Hepatocyte (in vitro differentiated cells): ENCODE data around the gene MAGEF1. TPM values are rescaled to one million over a fixed set of nuclear protein-coding genes. Genes with fewer than 3 reads are reported as not detected.

Source experiments
- DNase-seq: peaks from one replicate; pipeline ENCODE4 v3.0.0-alpha.2; 2016; ENCODE audit warnings: low spot score
- H2AFZ ChIP-seq: fragments of 200-600 bp; sonication (generic); 2 replicates; pipeline ENCODE4 v1.6.0; 2016; ENCODE audit warnings: antibody characterized with exemption, mild to moderate bottlenecking
- H3K27ac ChIP-seq: fragments of 200-600 bp; sonication (generic); 2 replicates; pipeline ENCODE4 v1.5.1; 2016; ENCODE audit warnings: mild to moderate bottlenecking
- H3K27me3 ChIP-seq: fragments of 200-600 bp; sonication (generic); 2 replicates; pipeline ENCODE4 v1.6.1; 2016
- H3K36me3 ChIP-seq: fragments of 200-600 bp; sonication (generic); replicated peaks from 2 replicates; pipeline ENCODE4 v1.5.1; 2016; ENCODE audit warnings: low read depth; ENCODE audit not compliant: insufficient read depth
- H3K4me1 ChIP-seq: fragments of 200-600 bp; sonication (generic); 2 replicates; pipeline ENCODE4 v1.5.1; 2016; ENCODE audit warnings: mild to moderate bottlenecking, moderate library complexity; ENCODE audit not compliant: insufficient read depth
- H3K4me2 ChIP-seq: fragments of 200-600 bp; sonication (generic); 2 replicates; pipeline ENCODE4 v1.6.0; 2016
- H3K4me3 ChIP-seq: fragments of 200-600 bp; sonication (generic); 2 replicates; pipeline ENCODE4 v1.5.1; 2016; ENCODE audit warnings: mild to moderate bottlenecking
- H3K79me2 ChIP-seq: fragments of 200-600 bp; sonication (generic); 2 replicates; pipeline ENCODE4 v1.6.0; 2017; ENCODE audit warnings: mild to moderate bottlenecking
- H3K9me2 ChIP-seq: fragments of 200-600 bp; sonication (generic); replicated peaks from 2 replicates; pipeline ENCODE4 v1.6.0; 2017; ENCODE audit warnings: mild to moderate bottlenecking; ENCODE audit not compliant: insufficient read depth
- H3K9me3 ChIP-seq: fragments of 200-600 bp; sonication (generic); 2 replicates; pipeline ENCODE4 v1.5.1; 2016; ENCODE audit warnings: low read depth, mild to moderate bottlenecking
- H4K20me1 ChIP-seq: fragments of 200-600 bp; sonication (generic); 2 replicates; pipeline ENCODE4 v1.6.0; 2016; ENCODE audit warnings: mild to moderate bottlenecking; ENCODE audit not compliant: insufficient read depth, poor library complexity, severe bottlenecking
- EZH2 ChIP-seq: fragments of 200-600 bp; sonication (generic); IDR thresholded peaks from 2 replicates; pipeline ENCODE4 v1.6.1; 2016; ENCODE audit warnings: antibody characterized with exemption, mild to moderate bottlenecking, borderline replicate concordance
- EZH2phosphoT487 ChIP-seq: fragments of 200-600 bp; sonication (generic); IDR thresholded peaks from one replicate; pipeline ENCODE4 v1.6.1; 2018; ENCODE audit warnings: antibody characterized with exemption, mild to moderate bottlenecking, low read depth, moderate library complexity; ENCODE audit not compliant: unreplicated experiment, severe bottlenecking
- WGBS: methylation state at CpG from one replicate; pipeline ENCODE4 v1.1.6; 2016; ENCODE audit warnings: low lambda C conversion rate; ENCODE audit errors: missing lambda C conversion rate; 5-methylcytosine and 5-hydroxymethylcytosine counted together
- polyA plus RNA-seq: library from polyadenylated mRNA; unstranded; fragments of >200 nt; fragmentation: Nextera tagmentation; extraction: Ambion mirVana; gene quantifications from 2 replicates; pipeline ENCODE4 v1.2.1, GENCODE V29; 2016
- total RNA-seq: library from RNA; depleted of rRNA; stranded (reverse); fragments of >200 nt; gene quantifications from 2 replicates; pipeline ENCODE4 v1.2.3, GENCODE V29; 2014
- TF ChIP-seq, protein P1 (sequence below): fragments of 200-600 bp; sonication (generic); IDR thresholded peaks from 2 replicates; pipeline ENCODE4 v1.5.1; 2016; ENCODE audit warnings: antibody characterized with exemption, mild to moderate bottlenecking; ENCODE audit not compliant: poor library complexity

MAGEF1 gene
- total and polyA plus RNA-seq, 2 experiments from 2014 or later = 57.6 to 74.4 TPM

DNA sequence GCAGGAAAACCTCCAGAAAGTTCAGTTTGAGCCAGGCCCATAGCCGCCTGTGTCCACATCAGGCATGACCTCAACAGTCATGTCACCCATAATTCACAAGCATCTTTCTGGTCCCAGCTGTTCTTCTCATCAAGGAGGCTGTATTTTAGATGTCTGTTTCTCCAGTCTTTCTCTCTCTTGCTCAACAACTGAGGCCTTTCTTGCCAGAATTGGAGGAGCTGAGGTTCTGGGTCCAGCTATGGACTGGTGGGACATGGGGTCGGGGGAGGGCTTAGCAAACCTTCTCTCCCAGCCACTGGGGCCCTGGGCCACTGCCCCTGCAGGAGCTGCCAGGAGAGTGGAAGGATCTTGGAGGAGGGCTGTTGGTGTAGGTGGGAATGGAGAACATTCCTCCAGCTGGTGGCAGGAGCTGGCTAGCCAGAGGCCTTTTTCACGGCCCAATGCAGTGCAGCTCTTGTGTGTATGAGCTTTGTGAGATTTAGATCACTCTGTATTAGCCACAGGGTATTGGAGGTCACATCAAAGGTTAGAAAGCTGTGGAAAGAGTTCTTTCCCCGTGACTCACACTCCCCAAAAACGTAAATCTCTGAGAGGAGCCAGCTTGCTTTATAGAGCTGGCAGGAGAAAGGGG lies 23.5 kb downstream of the MAGEF1 start:
- Histone ChIP-seq H3K4me1 (peaks cover 66% of the 10 kb centered on the region), H2AFZ (no peak overlapping the region), H3K27ac (peak overlapping the region; percentile 78), H3K4me3 (no peak overlapping the region), H3K9me2 (no peaks in the 10 kb centered on the region), H3K4me2 (no peak overlapping the region), H3K36me3 (no peaks in the 10 kb centered on the region), H4K20me1 (no peaks in the 10 kb centered on the region), H3K79me2 (no peaks in the 10 kb centered on the region), H3K27me3 (no peaks in the 10 kb centered on the region), H3K9me3 (no peaks in the 10 kb centered on the region)
- DNase-seq = no peak
- TF ChIP-seq EZH2phosphoT487 = no peak
- TF ChIP-seq EZH2 = no peak
- TF ChIP-seq, protein P1, sequence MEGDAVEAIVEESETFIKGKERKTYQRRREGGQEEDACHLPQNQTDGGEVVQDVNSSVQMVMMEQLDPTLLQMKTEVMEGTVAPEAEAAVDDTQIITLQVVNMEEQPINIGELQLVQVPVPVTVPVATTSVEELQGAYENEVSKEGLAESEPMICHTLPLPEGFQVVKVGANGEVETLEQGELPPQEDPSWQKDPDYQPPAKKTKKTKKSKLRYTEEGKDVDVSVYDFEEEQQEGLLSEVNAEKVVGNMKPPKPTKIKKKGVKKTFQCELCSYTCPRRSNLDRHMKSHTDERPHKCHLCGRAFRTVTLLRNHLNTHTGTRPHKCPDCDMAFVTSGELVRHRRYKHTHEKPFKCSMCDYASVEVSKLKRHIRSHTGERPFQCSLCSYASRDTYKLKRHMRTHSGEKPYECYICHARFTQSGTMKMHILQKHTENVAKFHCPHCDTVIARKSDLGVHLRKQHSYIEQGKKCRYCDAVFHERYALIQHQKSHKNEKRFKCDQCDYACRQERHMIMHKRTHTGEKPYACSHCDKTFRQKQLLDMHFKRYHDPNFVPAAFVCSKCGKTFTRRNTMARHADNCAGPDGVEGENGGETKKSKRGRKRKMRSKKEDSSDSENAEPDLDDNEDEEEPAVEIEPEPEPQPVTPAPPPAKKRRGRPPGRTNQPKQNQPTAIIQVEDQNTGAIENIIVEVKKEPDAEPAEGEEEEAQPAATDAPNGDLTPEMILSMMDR = no peak
- 58% methylated on average over 5 of the region's 5 CpGs for WGBS

DNA sequence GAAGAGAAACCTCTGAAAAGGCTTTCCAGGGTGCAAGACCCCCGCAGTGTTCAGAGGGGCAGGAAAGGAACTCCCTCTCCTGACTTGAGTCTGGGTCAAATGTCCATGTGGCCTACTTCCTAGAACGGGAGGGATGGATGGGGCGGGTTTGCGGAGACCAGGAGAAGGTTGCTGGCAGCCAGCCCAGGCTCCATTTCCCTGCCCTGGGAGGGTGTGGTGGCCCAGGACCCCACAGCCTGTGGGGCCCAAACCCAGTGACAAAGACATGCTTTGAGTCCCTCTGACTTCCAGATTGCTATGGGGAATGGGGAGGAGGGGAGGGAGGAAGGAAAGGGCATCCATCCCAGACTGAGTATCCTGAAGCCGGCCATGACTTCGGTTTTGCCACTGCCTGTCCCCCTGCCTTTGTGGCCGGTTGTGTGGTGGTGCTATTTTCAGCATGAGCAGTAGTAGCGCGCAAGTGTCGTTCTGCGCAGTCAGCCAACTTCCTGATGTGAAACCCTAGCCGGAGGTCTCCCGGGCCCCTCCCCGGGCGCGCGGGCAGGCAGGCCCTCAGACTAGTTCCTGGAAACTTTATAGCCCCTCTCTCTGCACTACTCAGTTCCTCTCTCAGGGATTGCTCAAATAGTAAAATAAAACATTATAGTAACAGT lies 24.4 kb downstream of the MAGEF1 start:
- H2AFZ ChIP-seq = no peak overlapping the region
- 84% methylated on average over 17 of the region's 17 CpGs for WGBS
- no peaks in the 10 kb centered on the region for H3K27me3 ChIP-seq
- peaks cover 58% of the 10 kb centered on the region for H3K4me1 ChIP-seq
- no peak overlapping the region for H3K4me2 ChIP-seq
- no peaks in the 10 kb centered on the region for H3K9me3 ChIP-seq
- H3K79me2 ChIP-seq = no peaks in the 10 kb centered on the region
- DNase-seq = no peak
- H3K27ac ChIP-seq = peak overlapping the region; percentile 78
- H3K4me3 ChIP-seq = no peak overlapping the region
- H3K9me2 ChIP-seq = no peaks in the 10 kb centered on the region
- TF ChIP-seq EZH2 = no peak
- no peaks in the 10 kb centered on the region for H3K36me3 ChIP-seq
- no peaks in the 10 kb centered on the region for H4K20me1 ChIP-seq

DNA sequence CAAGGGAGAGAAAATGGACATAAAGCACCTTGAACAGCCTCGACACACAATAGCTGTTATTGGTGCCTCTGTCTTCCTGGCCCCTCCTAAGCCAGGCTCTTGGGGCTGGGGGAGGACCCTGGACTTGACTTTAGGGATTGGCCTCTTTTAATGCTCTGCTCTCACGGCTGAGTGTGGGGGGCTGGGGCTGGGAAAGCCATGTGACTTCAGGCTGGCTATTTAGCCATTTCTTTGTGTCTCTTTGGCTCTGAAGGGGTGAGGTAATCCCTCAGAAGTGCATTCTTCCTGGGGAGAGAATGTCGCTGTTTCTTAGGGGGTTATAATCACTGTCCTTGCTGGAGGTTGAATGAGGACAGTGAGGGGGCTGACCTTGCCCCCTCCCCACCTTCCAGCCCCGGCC lies 26.2 kb downstream of the MAGEF1 start:
- Histone ChIP-seq H3K79me2 (no peaks in the 10 kb centered on the region), H4K20me1 (no peaks in the 10 kb centered on the region), H3K27ac (peak overlapping the region; percentile 45), H3K27me3 (no peaks in the 10 kb centered on the region), H3K9me2 (no peaks in the 10 kb centered on the region), H3K4me3 (no peak overlapping the region), H3K9me3 (no peaks in the 10 kb centered on the region), H3K4me2 (no peak overlapping the region), H2AFZ (no peak overlapping the region), H3K4me1 (peaks cover 40% of the 10 kb centered on the region), H3K36me3 (no peaks in the 10 kb centered on the region)
- DNase-seq = peak; percentile 62
- TF ChIP-seq, protein P1 = no peak
- TF ChIP-seq EZH2 = no peak
- TF ChIP-seq EZH2phosphoT487 = no peak
- WGBS = 20% methylated on average over 4 of the region's 4 CpGs

DNA sequence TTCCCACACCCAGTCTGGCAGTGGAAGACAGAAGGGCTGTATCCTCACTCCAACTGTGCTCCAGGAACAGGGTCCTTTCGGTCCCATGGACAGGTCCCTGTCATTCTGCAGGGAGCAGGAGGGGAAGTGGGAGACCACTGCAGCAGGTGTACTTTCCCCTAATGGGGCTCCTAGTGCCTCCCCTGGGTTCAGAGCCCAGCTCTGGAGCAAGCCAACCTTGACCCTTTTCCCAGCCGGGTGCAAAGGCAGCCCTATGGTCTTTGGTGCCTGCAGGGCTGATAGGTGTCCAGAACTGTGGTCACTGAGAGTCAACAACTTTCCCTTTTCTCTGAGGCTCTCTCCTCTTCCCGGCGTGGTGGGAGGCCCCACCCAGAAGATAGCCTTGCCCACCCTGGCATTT lies 26.8 kb downstream of the MAGEF1 start:
- H3K36me3 ChIP-seq = no peaks in the 10 kb centered on the region
- no peak overlapping the region for H2AFZ ChIP-seq
- H4K20me1 ChIP-seq = no peaks in the 10 kb centered on the region
- peaks cover 34% of the 10 kb centered on the region for H3K4me1 ChIP-seq
- no peak overlapping the region for H3K27ac ChIP-seq
- no peaks in the 10 kb centered on the region for H3K27me3 ChIP-seq
- H3K9me3 ChIP-seq = no peaks in the 10 kb centered on the region
- 55% methylated on average over 4 of the region's 4 CpGs for WGBS
- no peak overlapping the region for H3K4me2 ChIP-seq
- DNase-seq = no peak
- H3K4me3 ChIP-seq = no peak overlapping the region
- TF ChIP-seq EZH2 (no peak), EZH2phosphoT487 (no peak)
- TF ChIP-seq, protein P1 = no peak
- no peaks in the 10 kb centered on the region for H3K9me2 ChIP-seq
- H3K79me2 ChIP-seq = no peaks in the 10 kb centered on the region
